ENCODE results near the gene ANAPC15.
A peak's percentile ranks its signal among the peaks of the same experiment; 100 is the strongest.
"Not testable (repeated sequence)": the region's sequence is repeated elsewhere in the genome, so short reads cannot be mapped to it uniquely, and the experiment has no call there.

The ANAPC15 gene

DNA sequence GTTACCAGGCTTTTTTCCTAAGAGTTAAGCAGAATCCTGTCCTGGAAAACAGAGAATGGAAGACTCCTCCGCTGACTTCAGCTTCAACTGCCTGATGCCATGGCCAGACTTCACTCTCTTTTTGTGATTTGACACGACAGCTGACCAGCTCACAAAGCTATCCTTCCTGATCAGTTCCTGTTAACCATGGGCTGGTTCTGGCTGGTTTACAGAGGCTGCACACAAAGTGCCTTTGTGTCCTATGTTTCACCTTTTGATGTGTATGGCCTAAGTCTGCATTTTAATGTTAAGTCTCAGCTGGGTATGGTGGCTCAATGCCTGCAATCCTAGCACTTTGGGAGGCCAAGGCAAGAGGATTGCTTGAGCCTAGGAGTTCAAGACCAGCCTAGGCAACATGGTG, 34.1 kb upstream of the ANAPC15 start:
- no peak overlapping the region for H3K4me3 ChIP-seq (replicated peaks; ENCODE audit: low read depth, low read length)
- no peak for TF ChIP-seq CTCF (IDR thresholded peaks at IDR 0.05; ENCODE audit: low read depth, low read length, missing control alignments)
- DNase-seq (ENCODE audit: extremely low read depth, low read depth), result no peak

DNA sequence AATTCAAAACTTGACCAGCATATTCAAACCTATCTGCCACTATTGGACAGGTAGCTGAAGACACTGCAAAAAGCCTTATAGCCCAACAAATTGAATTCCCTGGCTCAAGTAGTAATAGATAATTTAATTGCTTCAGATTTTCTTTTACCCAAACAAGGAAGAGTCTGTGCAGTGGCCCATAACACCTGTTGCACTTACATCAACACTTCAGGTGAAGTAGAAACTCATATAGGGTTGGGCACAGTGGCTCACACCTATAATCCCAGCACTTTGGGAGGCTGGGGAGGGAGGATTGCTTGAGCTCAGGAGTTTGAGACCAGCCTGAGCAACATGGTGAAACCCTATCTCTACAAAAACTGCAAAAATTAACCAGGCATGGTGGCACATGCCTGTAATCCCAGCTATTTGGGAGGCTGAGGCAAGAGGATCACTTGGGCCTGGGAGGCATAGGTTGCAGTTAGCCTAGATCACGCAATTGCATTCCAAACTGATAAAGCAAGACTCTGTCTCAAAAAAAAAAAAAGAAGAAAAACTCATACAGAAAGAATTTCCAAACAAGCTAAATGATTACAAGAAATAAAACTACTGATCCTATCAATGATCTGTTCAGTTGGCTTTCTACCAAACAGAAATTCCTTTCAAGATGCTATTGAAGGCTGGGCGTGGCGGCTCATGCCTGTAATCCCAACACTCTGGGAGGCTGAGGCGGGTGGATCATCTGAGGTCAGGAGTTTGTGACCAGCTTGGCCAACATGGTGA, 32.5 kb upstream of the ANAPC15 start:
- H3K4me3 ChIP-seq (replicated peaks; ENCODE audit: low read depth, low read length), result no peak overlapping the region
- DNase-seq (ENCODE audit: extremely low read depth, low read depth), result peak; percentile 2
- no peak for TF ChIP-seq CTCF (IDR thresholded peaks at IDR 0.05; ENCODE audit: low read depth, low read length, missing control alignments)

GRCh38 chr11:72142543-72142942, 30.0 kb upstream of the ANAPC15 start:
- H3K4me3 ChIP-seq (replicated peaks; ENCODE audit: low read depth, low read length); DNase-seq (ENCODE audit: extremely low read depth, low read depth): not testable (repeated sequence)

- not testable (repeated sequence) for H3K4me3 ChIP-seq (replicated peaks; ENCODE audit: low read depth, low read length); DNase-seq (ENCODE audit: extremely low read depth, low read depth)
Observed at GRCh38 chr11:72142086-72142485, 29.6 kb upstream of the ANAPC15 start.

DNA sequence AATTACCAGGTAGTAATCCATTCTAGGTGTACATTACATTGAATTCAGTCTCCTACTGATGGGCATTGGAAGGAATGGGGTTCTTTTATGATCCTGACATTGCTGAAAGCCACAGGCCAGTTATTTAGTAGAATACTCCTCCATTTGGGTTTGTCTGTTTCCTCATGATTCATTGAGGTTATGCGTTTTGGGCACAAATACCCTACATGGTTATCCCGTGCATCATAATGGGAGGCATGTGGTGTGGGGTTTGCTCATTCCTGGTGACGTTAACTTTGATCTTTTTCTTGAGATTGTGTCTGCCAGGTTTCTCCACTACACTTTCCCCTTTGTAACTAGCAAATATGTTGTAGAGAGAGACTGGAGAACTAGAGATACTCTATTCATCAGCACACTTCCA, 28.6 kb upstream of the ANAPC15 start:
- no peak for TF ChIP-seq CTCF (IDR thresholded peaks at IDR 0.05; ENCODE audit: low read depth, low read length, missing control alignments)
- peak; percentile 75 for DNase-seq (ENCODE audit: extremely low read depth, low read depth)
- no peak overlapping the region for H3K4me3 ChIP-seq (replicated peaks; ENCODE audit: low read depth, low read length)

- no peak for DNase-seq (ENCODE audit: extremely low read depth, low read depth)
- H3K4me3 ChIP-seq (replicated peaks; ENCODE audit: low read depth, low read length), result no peak overlapping the region
- TF ChIP-seq CTCF (IDR thresholded peaks at IDR 0.05; ENCODE audit: low read depth, low read length, missing control alignments), result no peak
Observed at GRCh38 chr11:72140661-72141060, 28.2 kb upstream of the ANAPC15 start.

- H3K4me3 ChIP-seq (replicated peaks; ENCODE audit: low read depth, low read length), result no peak overlapping the region
- no peak for DNase-seq (ENCODE audit: extremely low read depth, low read depth)
- no peak for TF ChIP-seq CTCF (IDR thresholded peaks at IDR 0.05; ENCODE audit: low read depth, low read length, missing control alignments)
Observed at GRCh38 chr11:72139500-72139899, 27.0 kb upstream of the ANAPC15 start.

DNA sequence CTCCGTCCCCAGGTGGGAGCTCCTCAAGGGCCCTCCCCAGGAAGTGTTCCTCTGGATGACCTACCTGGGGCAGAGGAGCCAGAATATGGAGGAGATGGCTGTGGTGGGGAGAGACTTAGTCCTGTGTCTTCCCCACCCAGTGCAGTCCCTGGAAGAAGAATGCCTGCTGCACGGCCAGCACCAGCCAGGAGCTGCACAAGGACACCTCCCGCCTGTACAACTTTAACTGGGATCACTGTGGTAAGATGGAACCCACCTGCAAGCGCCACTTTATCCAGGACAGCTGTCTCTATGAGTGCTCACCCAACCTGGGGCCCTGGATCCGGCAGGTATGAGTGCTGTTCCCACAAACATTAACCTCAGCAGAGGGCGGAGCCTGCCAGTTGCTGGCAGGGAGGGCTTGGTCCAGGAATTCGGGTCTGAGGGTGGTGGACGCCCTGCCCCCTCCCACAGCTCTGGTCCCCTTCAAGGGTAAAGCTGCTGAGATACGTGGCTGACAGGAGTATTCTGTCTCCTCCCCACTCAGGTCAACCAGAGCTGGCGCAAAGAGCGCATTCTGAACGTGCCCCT, 26.4 kb upstream of the ANAPC15 start:
- no peak overlapping the region for H3K4me3 ChIP-seq (replicated peaks; ENCODE audit: low read depth, low read length)
- no peak for DNase-seq (ENCODE audit: extremely low read depth, low read depth)
- TF ChIP-seq CTCF (IDR thresholded peaks at IDR 0.05; ENCODE audit: low read depth, low read length, missing control alignments), result no peak
